HCT116 (cell line): ENCODE measurements around the gene GALNS. TPM values are rescaled to one million over a fixed set of nuclear protein-coding genes. Genes with fewer than 3 reads are reported as not detected.

Experiments
- ATAC-seq: fragments of 200-7000 bp; cut with Tn5 transposase; 2 replicates; pipeline ENCODE4 v1.9.1; 2020; ENCODE audit warnings: mild to moderate bottlenecking, moderate library complexity
- BruUV-seq: library from RNA; stranded (reverse); fragments of 400-500 nt; replicated peaks from 2 replicates; lab custom pipeline; 2021; lab: Mats Ljungman, UMichigan
- CTCF ChIA-PET: fragments of 300-600 bp; sonication (Branson Sonifier 250); formaldehyde crosslinking; loops from one replicate; lab custom pipeline; 2021; ENCODE audit warnings: antibody characterized with exemption; lab: Charles Lee
- POLR2A ChIA-PET: fragments of 300-600, 350-600 bp; sonication (Branson Sonifier 250); formaldehyde crosslinking; loops from one replicate; lab custom pipeline; 2021; ENCODE audit warnings: antibody characterized with exemption; lab: Charles Lee
- RAD21 ChIA-PET, 2 experiments: fragments of 300-600 bp; sonication (Branson Sonifier 250); formaldehyde crosslinking; loops; one replicate each; lab custom pipeline; 2023; ENCODE audit warnings: low total read pairs in 2 of 2; ENCODE audit not compliant: uncharacterized antibody in 2 of 2, unreplicated experiment in 2 of 2, low non-redundant PET in 1 of 2; lab: Charles Lee
- DNase-seq: peaks from one replicate; pipeline ENCODE4 v3.0.0-alpha.2; 2010; ENCODE audit warnings: low read depth, low spot score
- H2AFZ ChIP-seq: fragments of 200-600 bp; shearing (Covaris generic), sonication (generic); 2 replicates; pipeline ENCODE4 v1.6.1; 2017; ENCODE audit warnings: low read depth, mixed run types, mixed read lengths, antibody characterized with exemption, low read length; ENCODE audit not compliant: poor library complexity, severe bottlenecking
- H3K27ac ChIP-seq: 2 replicates; pipeline ENCODE4 v1.5.1; 2012; ENCODE audit warnings: low read depth, low read length
- H3K27me3 ChIP-seq: fragments of 200-600 bp; sonication (generic); 2 replicates; pipeline ENCODE4 v1.6.1; 2016; ENCODE audit warnings: mixed run types, low read length, mixed read lengths; ENCODE audit not compliant: insufficient read depth
- H3K36me3 ChIP-seq, 2 experiments: fragments of 200-500 bp in 1 of 2; fragments of 200-600 bp in 1 of 2; sonication (Bioruptor generic) in 1 of 2; sonication (generic) in 1 of 2; 2 replicates each; pipeline versions ENCODE4 v1.5.1 to v1.6.1; 2014 to 2016; ENCODE audit warnings: low read length in 2 of 2, inconsistent platforms in 1 of 2, mixed read lengths in 1 of 2, mixed run types in 1 of 2; ENCODE audit not compliant: insufficient read depth in 2 of 2, control insufficient read depth in 1 of 2
- H3K4me1 ChIP-seq, 2 experiments: fragments of 200-600 bp in 1 of 2; sonication (generic) in 1 of 2; 2 replicates each; pipeline versions ENCODE4 v1.5.1 to v1.6.1; 2012 to 2017; ENCODE audit warnings: low read length in 2 of 2, inconsistent platforms in 1 of 2, mild to moderate bottlenecking in 1 of 2, mixed read lengths in 1 of 2, mixed run types in 1 of 2, moderate library complexity in 1 of 2; ENCODE audit not compliant: insufficient read depth in 2 of 2, control insufficient read depth in 1 of 2
- H3K4me2 ChIP-seq: fragments of 200-600 bp; sonication (generic); 2 replicates; pipeline ENCODE4 v1.6.1; 2017; ENCODE audit warnings: mixed run types, low read length, mixed read lengths
- H3K4me3 ChIP-seq, 2 experiments: fragments of 200-600 bp in 1 of 2; sonication (generic) in 1 of 2; replicated peaks in 1 of 2; 2 replicates each; pipeline ENCODE4 v1.5.1; 2011 to 2016; ENCODE audit warnings: low read length in 2 of 2, control low read depth in 1 of 2, low read depth in 1 of 2, mild to moderate bottlenecking in 1 of 2, mixed read lengths in 1 of 2, mixed run types in 1 of 2
- H3K79me2 ChIP-seq: fragments of 200-600 bp; sonication (generic); 2 replicates; pipeline ENCODE4 v1.6.1; 2017; ENCODE audit warnings: mild to moderate bottlenecking, mixed run types, low read length, moderate library complexity, mixed read lengths; ENCODE audit not compliant: insufficient read depth
- H3K9ac ChIP-seq: fragments of 200-600 bp; sonication (generic); 2 replicates; pipeline ENCODE4 v1.6.1; 2016; ENCODE audit warnings: low read length, mixed read lengths
- H3K9me2 ChIP-seq: fragments of 200-600 bp; sonication (generic), shearing (Covaris generic); 2 replicates; pipeline ENCODE4 v1.6.1; 2017; ENCODE audit warnings: mixed run types, mild to moderate bottlenecking, moderate library complexity; ENCODE audit not compliant: insufficient read depth
- H3K9me3 ChIP-seq, 2 experiments: fragments of 200-500 bp in 1 of 2; fragments of 200-600 bp in 1 of 2; sonication (Bioruptor generic) in 1 of 2; sonication (generic) in 1 of 2; 2 replicates each; pipeline ENCODE4 v1.6.1; 2014 to 2017; ENCODE audit warnings: low read length in 2 of 2, mixed read lengths in 2 of 2, inconsistent platforms in 1 of 2, low read depth in 1 of 2, mild to moderate bottlenecking in 1 of 2, mixed run types in 1 of 2, moderate library complexity in 1 of 2; ENCODE audit not compliant: control insufficient read depth in 1 of 2, insufficient read depth in 1 of 2
- H4K20me1 ChIP-seq: fragments of 200-600 bp; sonication (generic), shearing (Covaris generic); 2 replicates; pipeline ENCODE4 v1.6.1; 2017; ENCODE audit warnings: mixed run types, mild to moderate bottlenecking, moderate library complexity; ENCODE audit not compliant: insufficient read depth
- CBX3 ChIP-seq: IDR thresholded peaks from 2 replicates; pipeline ENCODE4 v1.6.1; 2012; ENCODE audit warnings: low read depth
- CEBPB ChIP-seq: IDR thresholded peaks from 2 replicates; pipeline ENCODE4 v1.6.1; 2012; ENCODE audit warnings: low read depth
- CTCF ChIP-seq, 3 experiments: fragments of 200-600 bp in 1 of 3; sonication (generic) in 1 of 3; IDR thresholded peaks in 2 of 3; conservative IDR thresholded peaks in 1 of 3; 2 replicates each; pipeline ENCODE4 v1.5.1; 2012 to 2017; ENCODE audit warnings: low read depth in 2 of 3, low read length in 2 of 3, antibody characterized with exemption in 1 of 3, borderline replicate concordance in 1 of 3, control low read depth in 1 of 3, mild to moderate bottlenecking in 1 of 3, mixed read lengths in 1 of 3, mixed run types in 1 of 3, moderate library complexity in 1 of 3; ENCODE audit not compliant: insufficient read depth in 1 of 3
- EGR1 ChIP-seq: IDR thresholded peaks from 2 replicates; pipeline ENCODE4 v1.6.1; 2012; ENCODE audit warnings: low read depth
- EZH2phosphoT487 ChIP-seq: fragments of 200-600 bp; IDR thresholded peaks from 2 replicates; pipeline ENCODE4 v1.6.1; 2018; ENCODE audit warnings: antibody characterized with exemption, borderline replicate concordance
- FOSL1 ChIP-seq: IDR thresholded peaks from 2 replicates; pipeline ENCODE4 v1.6.1; 2012; ENCODE audit warnings: low read depth
- JUND ChIP-seq: IDR thresholded peaks from 2 replicates; pipeline ENCODE4 v1.6.1; 2012
- MAX ChIP-seq: IDR thresholded peaks from 2 replicates; pipeline ENCODE4 v1.6.1; 2012
- POLR2AphosphoS5 ChIP-seq: IDR thresholded peaks from 2 replicates; pipeline ENCODE4 v1.6.1; 2011; ENCODE audit warnings: mild to moderate bottlenecking, low read depth, low read length, moderate library complexity
- RAD21 ChIP-seq: IDR thresholded peaks from 2 replicates; pipeline ENCODE4 v1.6.1; 2012; ENCODE audit warnings: low read depth, mild to moderate bottlenecking
- SP1 ChIP-seq: IDR thresholded peaks from 2 replicates; pipeline ENCODE4 v1.6.1; 2012; ENCODE audit warnings: low read depth
- YY1 ChIP-seq: IDR thresholded peaks from 2 replicates; pipeline ENCODE4 v1.6.1; 2011; ENCODE audit warnings: low read length, low read depth, moderate library complexity, mild to moderate bottlenecking; ENCODE audit not compliant: insufficient replicate concordance; ENCODE audit errors: extremely low read depth
- ZFX ChIP-seq: fragments of 450-650 bp; IDR thresholded peaks from 2 replicates; pipeline ENCODE4 v1.6.1; 2017
- ZNF274 ChIP-seq: fragments of 200-500 bp; sonication (Bioruptor generic); IDR thresholded peaks from 2 replicates; pipeline ENCODE4 v1.6.1; 2014; ENCODE audit warnings: mild to moderate bottlenecking, low read depth, low read length, inconsistent platforms
- intact Hi-C: fragments of 100-400 bp; cut with micrococcal nuclease; formaldehyde crosslinking; loops from 2 replicates; pipeline ENCODE4 v1.10.0; 2022
- total RNA-seq: library from RNA; stranded (reverse); gene quantifications from one replicate; pipeline ENCODE4 v1.2.1, GENCODE V29; 2021; ENCODE audit not compliant: unreplicated experiment

GALNS gene
- total RNA-seq, 1 experiment from 2014 or later, result 44.6 TPM

DNA sequence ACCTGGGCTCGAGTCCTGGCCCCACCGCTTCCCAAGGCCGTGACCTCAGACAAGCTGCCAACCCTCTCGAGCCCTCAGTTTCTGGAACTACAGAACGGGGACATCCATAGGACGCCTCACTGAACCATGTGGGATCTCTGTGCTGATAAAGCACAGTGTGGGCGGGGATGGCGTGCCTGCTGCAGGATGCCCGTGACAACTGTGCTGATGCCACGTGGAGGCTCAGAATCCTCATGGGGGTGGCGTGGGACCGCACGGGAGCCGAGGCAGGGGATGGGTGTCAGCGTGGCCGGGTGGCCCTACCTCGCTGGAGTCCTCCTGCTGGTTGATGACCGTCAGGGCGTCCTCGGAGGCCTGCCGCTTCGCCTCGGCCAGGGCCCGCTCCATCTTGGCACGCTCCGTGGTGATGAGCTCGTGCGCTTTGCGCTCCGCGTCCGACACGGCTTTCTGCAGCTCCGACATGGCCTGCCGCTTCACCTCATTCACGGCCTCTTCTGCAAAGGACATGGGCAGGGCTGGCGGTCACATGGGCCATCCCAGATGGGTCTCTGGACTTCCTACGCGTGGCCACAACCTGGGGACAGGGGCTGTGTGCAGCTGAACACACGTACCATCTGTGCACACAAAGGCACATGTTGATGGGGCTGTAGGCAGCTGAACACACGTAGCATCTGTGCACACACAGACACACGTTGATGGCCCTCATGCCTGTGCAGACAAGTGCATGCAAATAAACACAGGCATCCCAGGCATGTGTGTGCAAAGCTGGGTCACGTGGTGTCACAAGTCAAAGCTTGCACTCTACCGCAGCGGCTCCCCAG lies 22.4 kb upstream of the GALNS start:
- ATAC-seq, result no peak
- TF ChIP-seq CBX3, result no peak
- no peak for TF ChIP-seq EZH2phosphoT487
- no peak for TF ChIP-seq JUND
- no peak for TF ChIP-seq RAD21
- TF ChIP-seq SP1, result no peak
- TF ChIP-seq ZNF274, result no peak
- no peak for TF ChIP-seq FOSL1
- H3K4me2 ChIP-seq, result no peak overlapping the region
- no peaks in the 10 kb centered on the region for H3K9me3 ChIP-seq
- no peaks in the 10 kb centered on the region for H3K9me2 ChIP-seq
- intact Hi-C loops, result no loop called here
- H3K4me3 ChIP-seq, result no peak overlapping the region
- H3K27ac ChIP-seq, result no peak overlapping the region; the same call in 1 of the 2 replicates
- no peak overlapping the region for H2AFZ ChIP-seq
- no peaks in the 10 kb centered on the region for H3K36me3 ChIP-seq
- H4K20me1 ChIP-seq, result no peaks in the 10 kb centered on the region
- POLR2A ChIA-PET, result no interaction called here
- no TSS peak for BruUV-seq
- no peak overlapping the region for H3K9ac ChIP-seq
- peaks cover 7 to 11% of the 10 kb centered on the region in 2 experiments; a peak in 3 of 4 replicates for H3K4me1 ChIP-seq
- H3K79me2 ChIP-seq, result no peaks in the 10 kb centered on the region
- CTCF ChIA-PET, result no interaction called here
- RAD21 ChIA-PET, result no interaction called here
- no peaks in the 10 kb centered on the region for H3K27me3 ChIP-seq
- DNase-seq, result no peak

DNA sequence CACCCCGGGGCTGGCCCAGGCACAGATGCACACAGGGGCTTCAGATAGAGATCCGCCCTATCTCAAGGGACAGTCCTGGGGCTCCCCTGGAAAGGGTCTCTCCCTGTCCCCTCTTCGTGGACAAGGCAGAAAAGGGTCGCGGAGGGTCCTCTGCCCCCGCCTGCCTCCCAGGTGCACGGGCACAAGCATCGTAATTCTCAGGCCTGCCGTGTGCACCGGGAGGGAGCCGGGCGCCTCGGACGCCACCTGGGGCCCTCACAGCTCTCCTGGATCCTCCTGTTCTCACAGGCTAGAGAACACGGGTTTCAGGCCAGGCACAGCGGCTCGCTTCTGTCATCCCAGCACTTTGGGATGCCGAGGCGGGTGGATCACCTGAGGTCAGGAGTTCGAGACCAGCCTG lies 21.6 kb upstream of the GALNS start:
- no peak for ATAC-seq
- H3K9me2 ChIP-seq, result no peaks in the 10 kb centered on the region
- CTCF ChIA-PET, result no interaction called here
- H3K9me3 ChIP-seq, result no peaks in the 10 kb centered on the region
- RAD21 ChIA-PET, result no interaction called here
- no TSS peak for BruUV-seq
- TF ChIP-seq YY1 (no peak), EZH2phosphoT487 (no peak), POLR2AphosphoS5 (no peak), JUND (no peak), CBX3 (no peak), SP1 (no peak), MAX (no peak), RAD21 (no peak), EGR1 (no peak), CEBPB (no peak), FOSL1 (no peak), CTCF (IDR thresholded peaks at IDR 0.05 in 2 of 3, conservative IDR thresholded peaks at IDR 0.05 in 1 of 3; ENCODE audit: borderline replicate concordance in 1 of 3, insufficient read depth in 1 of 3, low read depth in 2 of 3, low read length in 2 of 3) (no peak), ZNF274 (no peak), ZFX (no peak)
- no peaks in the 10 kb centered on the region for H3K27me3 ChIP-seq
- no peak for DNase-seq
- H4K20me1 ChIP-seq, result no peaks in the 10 kb centered on the region
- H3K4me1 ChIP-seq, result peaks cover 7 to 11% of the 10 kb centered on the region in 2 experiments; a peak in 3 of 4 replicates
- H3K4me2 ChIP-seq, result no peak overlapping the region
- H3K79me2 ChIP-seq, result no peaks in the 10 kb centered on the region
- H2AFZ ChIP-seq, result no peak overlapping the region
- POLR2A ChIA-PET, result no interaction called here
- H3K36me3 ChIP-seq, result no peaks in the 10 kb centered on the region
- H3K9ac ChIP-seq, result no peak overlapping the region
- no peak overlapping the region for H3K4me3 ChIP-seq
- no peak overlapping the region; the same call in 1 of the 2 replicates for H3K27ac ChIP-seq
- intact Hi-C loops, result no loop called here
